HCT116 (cell line): ENCODE measurements around the gene PRDM7. TPM values are rescaled to one million over a fixed set of nuclear protein-coding genes. Genes with fewer than 3 reads are reported as not detected.

ENCODE experiments used
- ATAC-seq: fragments of 200-7000 bp; cut with Tn5 transposase; 2 replicates; pipeline ENCODE4 v1.9.1; 2020; ENCODE audit warnings: mild to moderate bottlenecking, moderate library complexity
- BruUV-seq: library from RNA; stranded (reverse); fragments of 400-500 nt; replicated peaks from 2 replicates; lab custom pipeline; 2021; lab: Mats Ljungman, UMichigan
- CTCF ChIA-PET: fragments of 300-600 bp; sonication (Branson Sonifier 250); formaldehyde crosslinking; loops from one replicate; lab custom pipeline; 2021; ENCODE audit warnings: antibody characterized with exemption; lab: Charles Lee
- POLR2A ChIA-PET: fragments of 300-600, 350-600 bp; sonication (Branson Sonifier 250); formaldehyde crosslinking; loops from one replicate; lab custom pipeline; 2021; ENCODE audit warnings: antibody characterized with exemption; lab: Charles Lee
- RAD21 ChIA-PET, 2 experiments: fragments of 300-600 bp; sonication (Branson Sonifier 250); formaldehyde crosslinking; loops; one replicate each; lab custom pipeline; 2023; ENCODE audit warnings: low total read pairs in 2 of 2; ENCODE audit not compliant: uncharacterized antibody in 2 of 2, unreplicated experiment in 2 of 2, low non-redundant PET in 1 of 2; lab: Charles Lee
- DNase-seq: peaks from one replicate; pipeline ENCODE4 v3.0.0-alpha.2; 2010; ENCODE audit warnings: low read depth, low spot score
- H2AFZ ChIP-seq: fragments of 200-600 bp; shearing (Covaris generic), sonication (generic); 2 replicates; pipeline ENCODE4 v1.6.1; 2017; ENCODE audit warnings: low read depth, mixed run types, mixed read lengths, antibody characterized with exemption, low read length; ENCODE audit not compliant: poor library complexity, severe bottlenecking
- H3K27ac ChIP-seq: 2 replicates; pipeline ENCODE4 v1.5.1; 2012; ENCODE audit warnings: low read depth, low read length
- H3K27me3 ChIP-seq: fragments of 200-600 bp; sonication (generic); 2 replicates; pipeline ENCODE4 v1.6.1; 2016; ENCODE audit warnings: mixed run types, low read length, mixed read lengths; ENCODE audit not compliant: insufficient read depth
- H3K36me3 ChIP-seq, 2 experiments: fragments of 200-500 bp in 1 of 2; fragments of 200-600 bp in 1 of 2; sonication (Bioruptor generic) in 1 of 2; sonication (generic) in 1 of 2; 2 replicates each; pipeline versions ENCODE4 v1.5.1 to v1.6.1; 2014 to 2016; ENCODE audit warnings: low read length in 2 of 2, inconsistent platforms in 1 of 2, mixed read lengths in 1 of 2, mixed run types in 1 of 2; ENCODE audit not compliant: insufficient read depth in 2 of 2, control insufficient read depth in 1 of 2
- H3K4me1 ChIP-seq, 2 experiments: fragments of 200-600 bp in 1 of 2; sonication (generic) in 1 of 2; 2 replicates each; pipeline versions ENCODE4 v1.5.1 to v1.6.1; 2012 to 2017; ENCODE audit warnings: low read length in 2 of 2, inconsistent platforms in 1 of 2, mild to moderate bottlenecking in 1 of 2, mixed read lengths in 1 of 2, mixed run types in 1 of 2, moderate library complexity in 1 of 2; ENCODE audit not compliant: insufficient read depth in 2 of 2, control insufficient read depth in 1 of 2
- H3K4me2 ChIP-seq: fragments of 200-600 bp; sonication (generic); 2 replicates; pipeline ENCODE4 v1.6.1; 2017; ENCODE audit warnings: mixed run types, low read length, mixed read lengths
- H3K4me3 ChIP-seq, 2 experiments: fragments of 200-600 bp in 1 of 2; sonication (generic) in 1 of 2; replicated peaks in 1 of 2; 2 replicates each; pipeline ENCODE4 v1.5.1; 2011 to 2016; ENCODE audit warnings: low read length in 2 of 2, control low read depth in 1 of 2, low read depth in 1 of 2, mild to moderate bottlenecking in 1 of 2, mixed read lengths in 1 of 2, mixed run types in 1 of 2
- H3K79me2 ChIP-seq: fragments of 200-600 bp; sonication (generic); 2 replicates; pipeline ENCODE4 v1.6.1; 2017; ENCODE audit warnings: mild to moderate bottlenecking, mixed run types, low read length, moderate library complexity, mixed read lengths; ENCODE audit not compliant: insufficient read depth
- H3K9ac ChIP-seq: fragments of 200-600 bp; sonication (generic); 2 replicates; pipeline ENCODE4 v1.6.1; 2016; ENCODE audit warnings: low read length, mixed read lengths
- H3K9me2 ChIP-seq: fragments of 200-600 bp; sonication (generic), shearing (Covaris generic); 2 replicates; pipeline ENCODE4 v1.6.1; 2017; ENCODE audit warnings: mixed run types, mild to moderate bottlenecking, moderate library complexity; ENCODE audit not compliant: insufficient read depth
- H3K9me3 ChIP-seq, 2 experiments: fragments of 200-500 bp in 1 of 2; fragments of 200-600 bp in 1 of 2; sonication (Bioruptor generic) in 1 of 2; sonication (generic) in 1 of 2; 2 replicates each; pipeline ENCODE4 v1.6.1; 2014 to 2017; ENCODE audit warnings: low read length in 2 of 2, mixed read lengths in 2 of 2, inconsistent platforms in 1 of 2, low read depth in 1 of 2, mild to moderate bottlenecking in 1 of 2, mixed run types in 1 of 2, moderate library complexity in 1 of 2; ENCODE audit not compliant: control insufficient read depth in 1 of 2, insufficient read depth in 1 of 2
- H4K20me1 ChIP-seq: fragments of 200-600 bp; sonication (generic), shearing (Covaris generic); 2 replicates; pipeline ENCODE4 v1.6.1; 2017; ENCODE audit warnings: mixed run types, mild to moderate bottlenecking, moderate library complexity; ENCODE audit not compliant: insufficient read depth
- EZH2 ChIP-seq: fragments of 200-600 bp; sonication (generic); IDR thresholded peaks from 2 replicates; pipeline ENCODE4 v1.6.1; 2017; ENCODE audit warnings: antibody characterized with exemption, mixed run types
- FOSL1 ChIP-seq: IDR thresholded peaks from 2 replicates; pipeline ENCODE4 v1.6.1; 2012; ENCODE audit warnings: low read depth
- POLR2AphosphoS5 ChIP-seq: IDR thresholded peaks from 2 replicates; pipeline ENCODE4 v1.6.1; 2011; ENCODE audit warnings: mild to moderate bottlenecking, low read depth, low read length, moderate library complexity
- RAD21 ChIP-seq: IDR thresholded peaks from 2 replicates; pipeline ENCODE4 v1.6.1; 2012; ENCODE audit warnings: low read depth, mild to moderate bottlenecking
- TCF7L2 ChIP-seq: IDR thresholded peaks from 2 replicates; pipeline ENCODE4 v1.7.0; 2011; ENCODE audit warnings: borderline replicate concordance, inconsistent platforms; ENCODE audit not compliant: insufficient read depth, insufficient read length; ENCODE audit errors: extremely low read depth
- YY1 ChIP-seq: IDR thresholded peaks from 2 replicates; pipeline ENCODE4 v1.6.1; 2011; ENCODE audit warnings: low read length, low read depth, moderate library complexity, mild to moderate bottlenecking; ENCODE audit not compliant: insufficient replicate concordance; ENCODE audit errors: extremely low read depth
- ZFX ChIP-seq: fragments of 450-650 bp; IDR thresholded peaks from 2 replicates; pipeline ENCODE4 v1.6.1; 2017
- intact Hi-C: fragments of 100-400 bp; cut with micrococcal nuclease; formaldehyde crosslinking; loops from 2 replicates; pipeline ENCODE4 v1.10.0; 2022
- total RNA-seq: library from RNA; stranded (reverse); gene quantifications from one replicate; pipeline ENCODE4 v1.2.1, GENCODE V29; 2021; ENCODE audit not compliant: unreplicated experiment
- TF ChIP-seq, protein P1 (sequence below): IDR thresholded peaks from 2 replicates; pipeline ENCODE4 v1.6.1; 2011; ENCODE audit warnings: mild to moderate bottlenecking, low read length, moderate library complexity; ENCODE audit not compliant: insufficient replicate concordance; ENCODE audit errors: extremely low read depth
- TF ChIP-seq, protein P2 (sequence below): IDR thresholded peaks from 2 replicates; pipeline ENCODE4 v1.6.1; 2012
- TF ChIP-seq, protein P3 (sequence below): IDR thresholded peaks from 2 replicates; pipeline ENCODE4 v1.6.1; 2012
- TF ChIP-seq, protein P4 (sequence below): IDR thresholded peaks from 2 replicates; pipeline ENCODE4 v1.6.1; 2012; ENCODE audit warnings: low read depth

The PRDM7 gene
- total RNA-seq, 1 experiment from 2014 or later, result 0.07 TPM

DNA sequence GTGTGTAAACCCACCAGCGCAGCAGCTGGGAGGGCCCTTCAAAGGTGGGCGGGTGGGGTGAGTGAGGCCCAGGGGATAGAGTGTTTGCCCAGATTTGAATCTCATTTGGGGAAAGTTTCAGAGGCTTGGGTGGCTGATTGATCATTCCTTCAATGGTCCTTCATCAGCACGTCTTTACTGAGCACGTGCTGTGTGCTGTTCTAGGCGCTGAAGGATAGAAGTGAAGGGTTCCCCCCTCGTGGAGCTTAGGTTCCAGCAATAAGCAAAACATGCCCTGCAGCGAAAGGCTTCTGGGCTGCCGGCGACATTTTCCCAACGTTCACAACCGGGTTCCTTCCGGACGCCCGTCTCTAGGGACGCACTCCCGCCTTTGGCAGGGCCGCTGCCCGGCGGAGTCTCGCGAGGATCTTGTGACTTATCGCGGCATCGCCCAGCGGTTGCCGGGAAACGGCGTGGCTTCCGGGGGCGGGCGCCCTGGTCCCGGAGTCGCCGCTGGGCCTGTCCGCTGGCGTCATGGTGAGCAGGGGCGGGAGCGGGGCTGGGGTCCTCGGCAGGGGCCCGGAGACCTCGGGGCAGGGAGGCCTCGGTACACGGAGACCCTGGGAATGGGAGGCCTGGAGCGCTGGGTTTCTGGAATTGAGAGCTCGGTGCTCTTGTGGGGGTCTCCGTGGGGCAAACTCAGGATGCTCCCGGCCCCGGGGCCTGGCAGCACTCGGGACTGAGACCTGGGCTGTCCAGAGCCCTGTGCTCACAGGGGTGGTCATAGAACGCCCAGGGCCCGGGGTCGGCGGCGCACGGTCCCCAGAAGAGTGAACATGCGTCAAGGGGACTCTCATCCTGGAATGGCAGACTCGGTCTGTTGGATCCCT is 54.7 kb downstream of the PRDM7 start (continued):
- TF ChIP-seq, protein P1, sequence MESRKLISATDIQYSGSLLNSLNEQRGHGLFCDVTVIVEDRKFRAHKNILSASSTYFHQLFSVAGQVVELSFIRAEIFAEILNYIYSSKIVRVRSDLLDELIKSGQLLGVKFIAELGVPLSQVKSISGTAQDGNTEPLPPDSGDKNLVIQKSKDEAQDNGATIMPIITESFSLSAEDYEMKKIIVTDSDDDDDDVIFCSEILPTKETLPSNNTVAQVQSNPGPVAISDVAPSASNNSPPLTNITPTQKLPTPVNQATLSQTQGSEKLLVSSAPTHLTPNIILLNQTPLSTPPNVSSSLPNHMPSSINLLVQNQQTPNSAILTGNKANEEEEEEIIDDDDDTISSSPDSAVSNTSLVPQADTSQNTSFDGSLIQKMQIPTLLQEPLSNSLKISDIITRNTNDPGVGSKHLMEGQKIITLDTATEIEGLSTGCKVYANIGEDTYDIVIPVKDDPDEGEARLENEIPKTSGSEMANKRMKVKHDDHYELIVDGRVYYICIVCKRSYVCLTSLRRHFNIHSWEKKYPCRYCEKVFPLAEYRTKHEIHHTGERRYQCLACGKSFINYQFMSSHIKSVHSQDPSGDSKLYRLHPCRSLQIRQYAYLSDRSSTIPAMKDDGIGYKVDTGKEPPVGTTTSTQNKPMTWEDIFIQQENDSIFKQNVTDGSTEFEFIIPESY, result peak; percentile 99
- TF ChIP-seq, protein P2, sequence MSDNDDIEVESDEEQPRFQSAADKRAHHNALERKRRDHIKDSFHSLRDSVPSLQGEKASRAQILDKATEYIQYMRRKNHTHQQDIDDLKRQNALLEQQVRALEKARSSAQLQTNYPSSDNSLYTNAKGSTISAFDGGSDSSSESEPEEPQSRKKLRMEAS, result no peak
- TF ChIP-seq POLR2AphosphoS5, result peak; percentile 89
- TF ChIP-seq, all 23 proteins: peak for 6

DNA sequence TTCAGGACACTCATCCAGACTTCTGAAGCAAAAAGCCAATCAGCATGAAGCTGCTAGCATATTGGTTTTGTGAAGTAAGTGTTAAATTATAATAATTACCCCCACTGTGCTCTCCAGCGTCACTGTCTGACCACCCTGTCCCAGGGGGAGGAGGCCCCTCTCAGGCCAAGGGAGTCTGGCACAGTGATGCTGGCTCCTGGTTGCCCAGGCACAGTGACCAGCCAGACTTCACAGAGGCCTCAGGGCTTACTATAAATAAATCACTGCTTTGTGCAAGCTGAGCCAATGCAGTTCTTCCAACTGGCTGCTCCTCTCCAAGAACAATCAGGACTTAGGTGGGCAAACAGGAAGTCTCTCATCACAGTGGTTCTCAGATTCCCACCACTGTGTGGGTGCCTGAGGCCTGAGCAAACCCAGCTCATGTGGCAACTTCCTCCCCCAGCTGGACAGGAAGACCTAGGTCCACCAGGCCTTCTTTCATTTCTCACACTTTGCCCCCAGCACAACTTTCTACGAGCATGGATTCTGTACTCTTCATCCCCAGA is 56.2 kb downstream of the PRDM7 start:
- Histone ChIP-seq H3K9me2 (no peaks in the 10 kb centered on the region), H3K27me3 (no peaks in the 10 kb centered on the region), H2AFZ (no peak overlapping the region), H3K9me3 (no peaks in the 10 kb centered on the region), H3K36me3 (peaks cover 3% of the 10 kb centered on the region in 2 experiments; a peak in 1 of 4 replicates), H3K4me1 (peaks cover 32 to 47% of the 10 kb centered on the region in 2 experiments), H3K4me3 (peak overlapping the region; percentile 66 to 85), H3K27ac (peak overlapping the region; percentile 78), H4K20me1 (no peaks in the 10 kb centered on the region), H3K9ac (peak overlapping the region; percentile 91), H3K4me2 (peak overlapping the region; percentile 94)
- intact Hi-C loops, result no loop called here
- ATAC-seq, result no peak
- ChIA-PET RAD21 (interaction anchor here in 1 of 2 experiments (0.6 kb wide), 1 partner anchor 315 kb away, joined by 3 read pairs; no protein-coding TSS in a partner anchor), CTCF (interaction anchor here (1.3 to 2.0 kb wide), 5 partner anchors 22 to 315 kb away, joined by 3 to 6 read pairs (median 6); partner anchors contain the start of gene TUBB3), POLR2A (interaction anchor here (1.1 kb wide), 1 partner anchor 97 kb away, joined by 10 read pairs; no protein-coding TSS in a partner anchor)
- no peak for DNase-seq
- BruUV-seq, result no TSS peak
- TF ChIP-seq RAD21 (no peak), TCF7L2 (no peak), FOSL1 (no peak), ZFX (no peak), YY1 (no peak), EZH2 (no peak)
- TF ChIP-seq, protein P3, sequence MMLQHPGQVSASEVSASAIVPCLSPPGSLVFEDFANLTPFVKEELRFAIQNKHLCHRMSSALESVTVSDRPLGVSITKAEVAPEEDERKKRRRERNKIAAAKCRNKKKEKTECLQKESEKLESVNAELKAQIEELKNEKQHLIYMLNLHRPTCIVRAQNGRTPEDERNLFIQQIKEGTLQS, result no peak
- TF ChIP-seq, protein P4, sequence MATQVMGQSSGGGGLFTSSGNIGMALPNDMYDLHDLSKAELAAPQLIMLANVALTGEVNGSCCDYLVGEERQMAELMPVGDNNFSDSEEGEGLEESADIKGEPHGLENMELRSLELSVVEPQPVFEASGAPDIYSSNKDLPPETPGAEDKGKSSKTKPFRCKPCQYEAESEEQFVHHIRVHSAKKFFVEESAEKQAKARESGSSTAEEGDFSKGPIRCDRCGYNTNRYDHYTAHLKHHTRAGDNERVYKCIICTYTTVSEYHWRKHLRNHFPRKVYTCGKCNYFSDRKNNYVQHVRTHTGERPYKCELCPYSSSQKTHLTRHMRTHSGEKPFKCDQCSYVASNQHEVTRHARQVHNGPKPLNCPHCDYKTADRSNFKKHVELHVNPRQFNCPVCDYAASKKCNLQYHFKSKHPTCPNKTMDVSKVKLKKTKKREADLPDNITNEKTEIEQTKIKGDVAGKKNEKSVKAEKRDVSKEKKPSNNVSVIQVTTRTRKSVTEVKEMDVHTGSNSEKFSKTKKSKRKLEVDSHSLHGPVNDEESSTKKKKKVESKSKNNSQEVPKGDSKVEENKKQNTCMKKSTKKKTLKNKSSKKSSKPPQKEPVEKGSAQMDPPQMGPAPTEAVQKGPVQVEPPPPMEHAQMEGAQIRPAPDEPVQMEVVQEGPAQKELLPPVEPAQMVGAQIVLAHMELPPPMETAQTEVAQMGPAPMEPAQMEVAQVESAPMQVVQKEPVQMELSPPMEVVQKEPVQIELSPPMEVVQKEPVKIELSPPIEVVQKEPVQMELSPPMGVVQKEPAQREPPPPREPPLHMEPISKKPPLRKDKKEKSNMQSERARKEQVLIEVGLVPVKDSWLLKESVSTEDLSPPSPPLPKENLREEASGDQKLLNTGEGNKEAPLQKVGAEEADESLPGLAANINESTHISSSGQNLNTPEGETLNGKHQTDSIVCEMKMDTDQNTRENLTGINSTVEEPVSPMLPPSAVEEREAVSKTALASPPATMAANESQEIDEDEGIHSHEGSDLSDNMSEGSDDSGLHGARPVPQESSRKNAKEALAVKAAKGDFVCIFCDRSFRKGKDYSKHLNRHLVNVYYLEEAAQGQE, result no peak
- TF ChIP-seq, all 23 proteins: peak for 0
- H3K79me2 ChIP-seq, result peaks cover 72% of the 10 kb centered on the region
